Measurements from ENCODE around the gene OR10G6.

DNA sequence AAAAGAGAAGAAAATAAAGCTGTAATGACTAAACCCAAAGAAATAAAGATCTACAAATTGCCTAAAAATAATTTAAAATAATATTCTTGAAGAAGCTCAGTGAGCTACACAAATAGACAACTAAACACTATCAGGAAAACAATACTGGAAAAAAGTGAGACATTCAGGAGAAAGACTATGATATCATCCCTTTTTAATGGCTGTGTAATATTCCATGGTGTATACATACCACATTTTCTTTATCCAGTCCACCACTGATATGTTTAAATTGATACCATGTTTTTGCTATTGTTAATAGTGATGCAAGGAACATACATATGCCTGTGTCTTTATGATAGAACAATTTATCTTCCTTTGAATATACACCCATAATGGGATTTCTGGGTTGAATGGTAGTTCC is 38.2 kb downstream of the OR10G6 start:
- TF ChIP-seq POLR2AphosphoS5 (IDR thresholded peaks at IDR 0.05) (no peak), CTCF (IDR thresholded peaks at IDR 0.05) (no peak), EP300 (IDR thresholded peaks at IDR 0.05) (no peak), POLR2A (IDR thresholded peaks at IDR 0.05; ENCODE audit: low read depth) (no peak)

All from esophagus muscularis mucosa (tissue), 4 donors.